ENCODE measurements around the gene TMPRSS11A.

TMPRSS11A gene

DNA sequence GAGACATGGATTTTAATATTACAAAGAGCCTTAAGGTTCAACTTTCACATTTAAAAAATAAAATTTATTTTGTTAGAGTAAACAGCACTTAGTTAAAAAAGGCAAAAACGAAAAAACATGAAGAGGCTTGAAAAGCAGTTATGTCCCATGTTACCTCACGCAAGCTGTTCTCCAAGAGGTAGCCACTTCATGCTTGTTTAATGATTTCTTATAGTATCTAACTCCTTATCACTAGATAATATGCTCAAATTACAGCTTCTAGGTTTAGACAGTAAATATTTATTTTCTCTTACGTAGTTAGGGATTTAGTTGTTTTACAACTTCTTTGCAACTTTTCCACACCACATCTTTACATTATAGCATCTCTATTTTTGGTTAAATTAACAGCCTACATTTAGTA is 51.7 kb downstream of the TMPRSS11A start:
- no peak for DNase-seq (ENCODE audit: low read depth)

DNA sequence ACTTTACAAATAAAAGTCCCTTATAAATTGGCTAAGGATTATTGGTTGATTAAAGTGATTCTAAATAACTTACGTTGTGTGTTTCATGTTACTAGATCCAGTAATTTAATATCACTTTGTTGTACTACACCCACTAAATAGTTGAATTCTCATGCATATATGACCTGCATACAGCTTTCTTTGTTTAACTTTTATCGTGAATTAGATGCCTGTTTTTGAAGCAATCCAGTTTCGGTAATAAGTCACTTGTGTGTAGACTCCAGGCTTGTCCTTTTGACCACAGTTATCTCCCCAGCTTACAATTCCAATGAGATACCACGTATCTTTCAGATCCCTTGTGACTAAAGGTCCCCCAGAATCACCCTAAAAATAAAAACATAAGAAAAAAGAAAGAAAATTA is 52.2 kb downstream of the TMPRSS11A start:
- DNase-seq (ENCODE audit: low read depth), result no peak

DNA sequence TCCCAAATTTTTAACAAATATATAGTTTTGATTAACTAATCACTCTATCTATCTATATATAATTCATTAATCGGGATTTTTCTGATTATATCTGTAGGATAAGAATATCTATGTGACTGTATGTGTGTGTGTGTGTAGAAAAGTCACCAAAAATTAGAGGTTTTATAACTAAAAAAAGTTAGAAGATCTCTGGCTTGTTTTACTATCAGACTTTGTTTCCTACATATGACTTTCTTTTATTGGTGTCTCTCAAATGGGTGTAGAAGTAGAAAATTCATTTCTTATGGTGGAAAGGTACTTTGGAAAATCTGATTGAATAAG is 52.7 kb downstream of the TMPRSS11A start:
- no peak for DNase-seq (ENCODE audit: low read depth)

DNA sequence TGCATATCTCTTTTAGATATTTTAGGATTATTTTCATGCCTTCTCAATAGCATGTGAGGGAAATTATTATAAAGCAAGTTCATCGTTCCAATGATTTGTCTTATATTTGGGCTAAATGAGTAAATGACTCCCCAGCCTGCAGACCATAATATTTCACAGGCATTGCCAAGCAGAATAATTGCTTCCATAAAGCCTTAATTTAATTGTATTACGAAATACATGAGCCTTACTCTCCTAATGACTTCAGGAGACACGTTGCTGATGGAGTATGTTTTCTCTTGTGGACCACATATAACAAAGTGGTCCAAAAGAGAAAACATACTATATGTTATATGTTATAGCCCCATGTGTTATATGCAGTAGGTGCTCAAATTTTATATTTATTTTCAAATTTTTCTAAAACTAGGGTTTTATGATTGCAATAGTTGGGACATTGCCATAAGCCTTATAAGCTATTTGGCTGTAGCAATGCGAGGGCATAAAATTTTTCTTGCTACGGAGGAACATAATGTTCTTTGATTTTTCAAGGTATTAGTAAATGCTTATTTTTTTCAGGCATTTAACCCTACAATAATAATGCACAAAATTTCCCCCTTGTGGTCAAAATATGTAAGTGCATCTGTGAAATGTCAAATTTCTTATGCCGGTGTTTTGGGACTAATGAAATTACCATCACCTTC is 53.2 kb downstream of the TMPRSS11A start:
- DNase-seq (ENCODE audit: low read depth), result no peak

DNA sequence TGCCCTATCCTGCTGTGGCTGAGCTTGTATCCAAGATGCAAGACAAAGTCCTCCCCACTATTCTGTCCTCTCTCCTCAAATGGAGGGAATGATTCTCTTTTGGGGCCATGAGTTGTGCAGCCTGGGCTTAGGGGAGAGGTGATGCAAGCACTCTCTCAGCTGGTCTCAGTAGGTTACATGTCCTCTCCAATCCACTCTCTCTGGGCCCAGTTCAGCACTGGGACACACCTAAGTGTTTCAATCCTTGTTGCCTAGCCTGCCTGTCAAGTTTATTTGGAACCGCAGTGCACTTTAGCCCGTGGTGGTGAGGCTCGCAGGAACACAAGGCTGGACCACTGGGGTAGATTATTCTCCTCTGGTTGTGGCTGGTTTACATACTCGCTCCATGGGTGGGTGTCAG is 55.6 kb downstream of the TMPRSS11A start:
- no peak for DNase-seq (ENCODE audit: low read depth)

DNA sequence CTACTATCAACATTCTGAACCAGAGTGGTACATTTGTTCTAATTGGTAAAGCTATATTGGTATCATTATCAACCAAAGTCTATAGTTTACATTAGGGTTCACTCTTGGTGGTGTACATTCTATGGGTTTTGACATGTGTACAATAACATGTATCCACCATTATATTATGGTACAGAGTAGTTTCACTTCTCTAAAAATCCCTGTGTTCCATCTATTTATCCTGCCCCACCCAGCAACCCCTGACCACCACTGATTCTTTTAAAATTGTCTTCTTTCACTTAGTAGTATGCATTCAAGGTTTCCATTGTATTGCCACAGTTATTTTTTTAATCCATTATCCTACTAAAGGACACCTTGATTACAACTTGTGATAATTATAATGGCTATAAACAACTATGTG is 64.2 kb downstream of the TMPRSS11A start:
- DNase-seq (ENCODE audit: low read depth), result no peak

DNA sequence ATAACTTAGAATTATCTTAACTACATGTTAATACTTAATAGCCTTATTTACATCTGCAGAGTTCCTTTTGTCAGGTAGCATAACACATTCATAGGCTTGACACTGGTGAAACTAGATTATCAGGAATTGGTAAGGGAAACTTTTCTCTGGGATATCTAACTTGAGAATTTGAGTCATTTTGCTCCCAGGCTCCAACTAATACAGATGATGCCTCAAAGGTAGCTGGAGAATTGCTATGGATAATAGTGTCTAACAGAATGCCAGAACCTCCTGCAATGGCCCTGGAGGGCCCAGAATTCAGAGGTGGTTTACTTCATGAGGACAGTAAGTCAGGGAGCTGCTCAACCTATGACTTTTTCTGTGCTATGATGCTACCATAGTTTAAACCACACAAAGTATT is 65.6 kb downstream of the TMPRSS11A start:
- DNase-seq (ENCODE audit: low read depth), result no peak

DNA sequence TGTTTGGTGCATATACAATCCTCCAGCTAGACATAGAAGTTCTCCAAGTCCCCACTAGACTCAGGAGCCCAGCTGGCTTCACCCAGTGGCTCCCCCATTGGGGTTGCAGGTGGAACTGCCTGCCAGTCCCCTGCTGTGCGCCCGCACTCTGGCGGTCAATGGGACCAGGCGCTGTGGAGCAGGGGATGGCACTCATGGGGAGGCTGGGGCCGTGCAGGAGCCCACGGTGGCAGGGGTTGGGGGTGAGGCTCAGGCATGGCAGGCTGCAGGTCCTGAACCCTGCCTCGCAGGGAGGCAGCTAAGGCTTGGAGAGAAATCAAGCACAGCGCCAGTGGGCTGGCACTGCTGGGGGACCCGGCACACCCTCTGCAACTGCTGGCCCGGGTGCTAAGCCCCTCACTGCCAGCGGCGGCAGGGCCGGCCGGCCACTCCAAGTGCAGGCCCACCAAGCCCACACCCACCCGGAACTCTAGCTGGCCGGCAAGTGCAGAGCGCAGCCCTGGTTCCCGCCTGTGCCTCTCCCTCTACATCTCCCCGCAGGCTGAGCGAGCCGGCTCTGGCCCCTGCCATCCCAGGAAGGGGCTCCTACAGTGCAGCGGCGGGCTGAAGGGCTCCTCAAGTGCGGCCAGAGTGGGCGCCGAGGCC is 66.8 kb downstream of the TMPRSS11A start:
- DNase-seq (ENCODE audit: low read depth), result no peak

DNA sequence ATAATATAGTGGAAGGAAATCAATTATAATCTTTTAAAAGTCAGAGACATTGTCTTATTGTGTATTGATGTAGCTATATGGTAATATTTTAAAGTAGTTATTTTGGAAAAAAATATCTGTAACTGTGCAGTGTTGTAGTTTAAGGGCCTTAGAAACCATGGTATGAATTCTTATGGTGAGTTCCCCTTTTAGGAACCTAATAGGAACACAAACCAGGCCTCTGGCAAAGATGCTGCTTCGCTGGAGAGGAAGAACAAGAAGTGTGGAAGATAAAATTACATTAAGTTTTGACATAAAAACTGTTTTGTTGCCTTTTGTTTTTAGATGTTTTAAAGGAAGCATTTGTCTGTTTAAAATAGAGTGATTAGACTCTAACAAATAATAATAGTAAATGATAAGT is 68.6 kb downstream of the TMPRSS11A start:
- no peak for DNase-seq (ENCODE audit: low read depth)

DNA sequence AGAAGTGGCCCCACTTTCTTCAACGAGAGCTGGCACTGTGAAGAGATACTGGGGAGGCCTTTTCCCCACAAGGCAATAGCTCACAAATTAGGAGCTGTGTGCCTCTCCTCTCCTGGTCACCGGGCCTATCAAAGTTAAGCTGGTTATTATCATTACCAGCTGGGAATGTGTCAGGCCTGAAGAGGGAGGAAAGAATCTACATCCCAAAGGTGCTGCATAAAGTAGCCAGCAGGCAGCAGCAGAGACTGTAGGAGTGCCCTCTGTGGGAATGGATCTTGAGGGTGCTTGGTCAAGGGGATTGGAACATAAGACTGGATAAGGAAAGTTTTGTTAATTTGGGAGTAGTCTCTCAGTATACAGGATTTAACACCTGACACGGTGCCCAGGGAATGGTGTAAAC is 70.4 kb downstream of the TMPRSS11A start:
- no peak for DNase-seq (ENCODE audit: low read depth)

DNA sequence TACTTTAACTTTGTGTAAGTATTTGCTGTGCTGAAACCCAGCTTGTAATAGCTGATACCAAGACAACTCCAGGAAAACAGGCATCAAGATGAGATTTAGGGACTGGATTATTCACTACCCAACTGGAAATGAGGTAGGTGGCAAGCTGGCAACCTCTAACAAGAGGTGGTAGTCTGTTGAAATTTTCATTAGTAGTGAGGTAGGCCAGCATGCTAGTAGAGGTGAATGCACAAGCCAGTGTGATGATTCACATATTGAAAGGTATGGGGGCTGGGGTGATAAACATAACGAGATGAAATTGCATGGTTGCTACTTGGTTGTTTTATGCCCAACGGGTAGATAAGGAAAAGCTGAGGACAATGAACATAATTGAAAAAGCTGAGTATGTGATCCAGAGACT is 71.0 kb downstream of the TMPRSS11A start:
- DNase-seq (ENCODE audit: low read depth), result no peak

DNA sequence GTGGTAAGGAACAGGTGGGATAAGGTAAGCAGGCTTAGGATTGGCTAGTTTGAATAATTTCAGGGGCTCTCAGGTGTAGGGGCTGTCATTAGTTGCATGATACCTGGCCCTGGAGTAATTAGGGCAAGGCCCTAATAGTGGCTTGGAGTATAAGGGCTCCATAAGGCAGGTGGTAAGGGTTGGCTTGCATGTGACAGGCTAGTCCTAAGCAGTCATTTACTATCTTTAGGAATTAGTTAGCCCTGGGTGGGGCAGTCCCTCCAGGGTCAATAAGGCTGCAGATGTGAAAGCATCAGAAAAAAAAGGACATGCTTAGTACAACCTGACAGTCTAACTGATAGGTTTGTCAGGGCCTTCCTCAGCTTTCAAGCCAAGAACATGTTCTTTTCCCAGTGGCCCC is 71.6 kb downstream of the TMPRSS11A start:
- no peak for DNase-seq (ENCODE audit: low read depth)

DNA sequence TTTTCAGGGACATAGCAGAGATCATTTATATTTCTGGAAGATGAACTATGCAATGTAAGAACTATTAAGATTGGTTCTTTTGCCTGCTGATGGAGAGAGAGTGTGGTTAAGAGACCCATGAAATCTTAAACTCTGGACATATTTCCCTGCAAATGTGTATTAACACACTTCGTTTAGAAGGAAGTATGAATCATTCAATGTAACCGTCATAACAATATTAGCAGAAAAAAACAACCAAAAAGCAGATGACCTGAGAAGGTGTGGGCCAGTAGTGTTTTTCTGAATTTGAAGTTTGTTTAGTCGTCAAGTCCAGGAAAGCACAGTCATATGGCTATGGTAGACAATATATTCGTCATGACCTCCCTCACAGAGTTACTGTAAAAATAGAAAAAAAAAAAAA is 77.0 kb downstream of the TMPRSS11A start:
- DNase-seq (ENCODE audit: low read depth), result no peak

DNA sequence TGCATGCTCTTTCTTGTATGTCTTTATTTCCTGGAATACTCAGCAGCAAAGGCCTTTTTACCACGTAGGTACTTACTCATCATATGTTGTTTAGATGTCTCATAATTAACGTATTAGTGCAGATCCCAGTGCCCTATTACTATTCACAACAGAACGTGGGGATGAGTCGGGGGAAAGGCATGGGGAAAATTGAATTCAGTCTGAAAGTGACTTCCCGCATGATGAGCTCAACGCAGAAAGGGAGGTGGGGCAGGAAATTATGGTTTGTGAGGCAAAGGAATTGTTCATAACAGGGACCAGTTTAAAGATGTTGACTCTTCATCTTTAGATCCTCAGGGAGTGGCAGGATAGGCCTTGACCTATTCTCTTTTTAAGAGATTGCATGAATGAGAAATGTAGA is 77.5 kb downstream of the TMPRSS11A start:
- no peak for DNase-seq (ENCODE audit: low read depth)

DNA sequence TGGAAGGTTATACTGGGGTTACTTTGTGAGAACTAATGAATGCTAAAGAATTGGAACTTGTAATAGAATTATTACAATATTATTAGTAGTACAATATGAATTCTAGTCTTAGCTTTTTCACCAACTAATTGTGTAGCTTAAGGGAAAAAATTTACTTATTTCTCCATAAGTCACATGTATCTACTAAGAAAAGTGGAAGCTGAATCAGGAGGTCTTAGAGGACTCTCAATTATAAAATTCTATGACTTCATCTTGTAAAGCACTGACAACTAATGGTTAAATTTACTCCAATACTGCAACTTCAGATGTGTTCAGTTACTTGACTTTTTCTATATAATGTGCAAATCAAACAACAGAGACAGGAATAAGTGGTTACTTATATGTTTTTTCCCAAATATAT is 78.6 kb downstream of the TMPRSS11A start:
- no peak for DNase-seq (ENCODE audit: low read depth)

DNA sequence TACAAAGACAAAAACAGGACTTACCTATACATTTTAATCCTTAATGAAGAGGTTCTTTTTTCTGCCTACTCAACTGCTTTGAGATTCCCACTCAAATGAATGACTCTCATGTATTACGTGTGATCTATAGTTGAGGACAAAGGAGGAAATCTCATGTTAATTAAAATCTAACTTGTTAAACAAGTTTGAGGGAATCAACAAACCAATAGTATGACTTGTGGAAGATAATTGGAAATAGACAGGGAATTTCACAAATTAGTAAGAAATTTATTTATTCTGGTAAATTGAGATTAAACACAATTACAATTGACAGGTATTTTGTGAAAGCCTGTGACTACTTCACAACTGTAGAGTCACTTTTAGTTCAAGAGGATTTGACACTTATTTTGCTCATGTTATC is 79.4 kb downstream of the TMPRSS11A start, which contains the start of gene TMPRSS11D:
TMPRSS11D (minus strand) TSS at position 101 of the 400 bp plus-strand sequence; CDS start at position 32, 69 bp downstream.
- DNase-seq (ENCODE audit: low read depth), result no peak

DNA sequence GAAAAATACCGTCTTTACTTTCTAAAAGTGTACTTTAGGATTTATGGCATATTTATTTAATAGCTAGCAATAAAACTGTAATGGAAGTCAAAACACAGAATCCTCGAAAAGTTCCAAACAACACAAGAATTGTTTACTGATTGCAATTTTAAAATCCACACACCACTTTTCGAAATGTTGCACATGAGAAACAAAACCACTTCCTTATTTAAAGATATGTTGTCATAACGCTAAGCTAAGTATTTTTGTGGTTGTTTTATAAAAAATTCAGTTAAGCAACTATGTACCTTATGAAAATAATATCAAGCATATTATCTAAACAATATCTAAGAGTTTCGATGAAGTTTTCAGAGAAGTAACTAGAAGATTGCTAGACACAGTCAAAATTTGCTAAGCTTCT is 79.8 kb downstream of the TMPRSS11A start:
- no peak for DNase-seq (ENCODE audit: low read depth)

DNA sequence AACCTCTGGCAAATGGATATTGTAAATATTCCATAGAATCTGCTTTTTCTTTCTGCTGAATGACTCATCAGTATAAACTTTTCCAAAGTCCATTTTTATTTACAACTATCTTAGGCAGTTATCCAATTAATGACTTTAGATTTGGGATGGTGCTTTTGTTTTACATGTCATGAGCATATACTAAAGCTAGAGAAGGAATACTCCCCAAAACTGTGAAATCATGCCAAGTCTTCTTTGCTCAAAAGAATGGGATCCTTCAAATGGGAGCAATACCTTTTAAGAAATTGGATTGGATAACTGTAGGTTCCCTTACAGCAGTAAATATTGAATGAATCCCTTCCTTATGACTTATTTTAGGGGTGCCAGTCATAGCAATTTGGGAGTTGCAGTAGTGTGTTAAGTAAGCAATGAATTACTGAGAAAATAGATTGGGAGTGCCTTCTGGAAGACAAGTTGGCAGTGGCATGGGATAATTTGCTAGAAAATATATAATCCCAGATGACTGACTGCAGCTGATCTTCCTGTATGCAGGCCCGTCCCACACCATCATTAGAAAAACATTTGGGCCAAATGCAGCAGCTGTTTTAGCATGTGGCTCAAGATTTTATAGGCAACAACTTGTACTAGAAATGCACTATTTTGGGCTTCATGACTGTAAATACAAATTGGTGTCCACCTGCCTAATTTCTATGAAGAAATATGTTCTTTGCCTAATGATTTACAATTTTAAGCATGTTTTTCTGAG is 82.3 kb downstream of the TMPRSS11A start:
- no peak for DNase-seq (ENCODE audit: low read depth)

DNA sequence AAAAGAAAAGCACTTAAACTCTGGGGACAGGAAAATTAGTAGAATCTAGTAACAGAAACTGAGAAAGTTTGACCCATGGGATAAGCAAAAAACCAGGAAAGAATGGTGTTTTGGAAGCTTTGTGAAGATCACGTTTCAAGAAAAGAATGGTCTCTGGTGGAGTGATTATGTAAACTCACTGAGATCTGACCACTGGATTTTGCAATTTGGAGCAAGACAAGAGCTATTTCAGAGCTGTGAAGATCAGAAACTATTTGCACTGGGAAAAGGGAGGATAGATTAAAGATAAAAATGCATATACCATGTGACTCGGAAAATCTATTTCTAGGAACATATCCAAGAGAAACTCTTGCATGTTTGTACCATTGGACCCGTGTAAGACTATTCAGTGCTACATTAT is 83.8 kb downstream of the TMPRSS11A start:
- DNase-seq (ENCODE audit: low read depth), result no peak

DNA sequence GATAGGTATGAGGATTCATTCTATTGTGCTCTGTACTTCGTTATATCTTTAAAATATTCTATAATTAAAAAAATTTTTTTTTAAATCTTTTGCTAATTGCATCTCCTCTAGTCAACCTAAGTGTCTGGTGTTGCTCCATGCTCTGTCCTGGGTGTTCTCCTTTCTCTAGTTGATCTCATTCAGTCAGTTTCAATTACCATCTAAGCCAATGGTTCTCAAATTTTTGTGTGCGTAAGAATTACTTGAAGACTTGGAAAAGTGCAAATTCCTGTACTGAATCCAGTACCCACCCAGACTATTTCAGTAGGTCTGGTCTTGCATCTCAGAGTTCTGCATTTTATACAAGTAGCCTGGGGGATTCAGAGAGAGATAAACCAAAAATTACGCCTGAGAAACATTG is 86.2 kb downstream of the TMPRSS11A start:
- DNase-seq (ENCODE audit: low read depth), result no peak

DNA sequence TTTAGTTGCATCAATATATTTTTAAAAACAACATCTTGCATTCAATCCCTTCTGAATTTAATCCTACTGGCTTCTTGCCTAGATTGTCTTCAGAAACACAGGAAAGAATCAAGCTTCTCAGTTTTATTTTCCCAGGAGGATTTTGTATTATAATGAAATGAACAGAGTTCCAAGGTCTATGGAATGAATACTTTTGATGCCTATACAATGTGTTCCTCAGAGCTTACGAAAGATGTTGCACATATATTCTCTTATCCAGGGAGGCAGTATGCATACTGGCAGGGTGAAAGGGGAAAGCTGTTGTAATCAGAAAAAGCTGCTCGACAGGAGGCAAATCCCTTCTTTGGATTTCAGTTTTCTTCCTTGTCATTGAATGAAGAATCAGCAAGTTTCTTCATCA is 88.3 kb downstream of the TMPRSS11A start:
- DNase-seq (ENCODE audit: low read depth), result no peak

DNA sequence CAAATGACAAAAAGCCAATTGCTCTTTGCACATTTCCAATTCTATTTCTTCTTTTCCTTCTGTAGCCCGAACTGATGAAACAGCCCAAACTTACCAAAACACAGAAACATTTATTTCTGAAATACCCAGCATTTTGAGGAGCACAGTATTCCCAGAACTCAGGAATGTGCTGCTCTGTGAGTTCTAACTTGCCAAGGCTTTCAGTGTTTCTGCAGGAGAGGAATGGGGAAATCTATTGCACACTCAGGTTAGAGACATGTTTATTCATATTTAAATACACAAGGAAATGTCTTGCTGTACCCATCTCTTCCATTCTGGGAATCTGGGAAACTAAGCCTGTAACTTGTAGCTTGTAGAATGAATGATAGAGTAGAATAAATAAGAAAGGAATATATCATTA is 90.2 kb downstream of the TMPRSS11A start:
- DNase-seq (ENCODE audit: low read depth), result no peak

DNA sequence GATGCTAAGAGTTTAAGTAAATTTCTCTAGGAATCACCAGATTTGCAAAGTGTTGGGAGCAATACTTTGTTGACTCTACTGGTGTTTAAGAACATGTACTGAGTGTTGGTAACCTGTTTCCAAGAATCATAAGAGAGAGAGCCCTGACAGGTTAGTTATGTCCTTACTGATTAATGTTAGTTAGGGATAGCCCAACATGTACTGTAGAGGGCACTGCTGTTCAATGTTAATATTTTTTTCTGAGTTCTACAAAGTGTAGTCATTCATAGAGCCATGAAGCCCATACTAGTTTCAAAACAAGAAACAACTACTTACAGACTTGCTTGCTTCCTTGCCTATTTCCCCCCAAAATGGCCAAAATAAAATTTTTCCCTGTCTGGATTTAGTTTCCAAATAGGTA is 91.4 kb downstream of the TMPRSS11A start:
- DNase-seq (ENCODE audit: low read depth), result no peak
